Central memory CD8-positive, alpha-beta T cell (primary cell): ENCODE data around the gene ZNF346.

Experiments used
- ATAC-seq: fragments of 150-1000 bp; cut with Tn5 transposase; replicated peaks from 2 replicates; pipeline ENCODE4 v1.10.0; 2022; ENCODE audit warnings: mild to moderate bottlenecking, moderate FRiP score, moderate number of reproducible peaks; ENCODE audit not compliant: poor library complexity, severe bottlenecking; ENCODE audit errors: extremely low read depth
- DNase-seq, 2 donors: peaks; one replicate each; pipeline ENCODE4 v3.0.0; 2021; ENCODE audit warnings: low spot score in 2 of 2
- H3K27ac Mint-ChIP-seq: one replicate; pipeline ENCODE4 v1.8.0; 2022; ENCODE audit warnings: low read depth, mild to moderate bottlenecking, moderate library complexity, mixed read lengths
- H3K27me3 Mint-ChIP-seq: one replicate; pipeline ENCODE4 v1.8.0; 2022; ENCODE audit warnings: mixed read lengths
- H3K36me3 Mint-ChIP-seq: one replicate; pipeline ENCODE4 v1.8.0; 2022; ENCODE audit warnings: mild to moderate bottlenecking, moderate library complexity, mixed read lengths; ENCODE audit not compliant: insufficient read depth
- H3K4me1 Mint-ChIP-seq: one replicate; pipeline ENCODE4 v1.8.0; 2022; ENCODE audit warnings: mixed read lengths
- H3K4me3 Mint-ChIP-seq: one replicate; pipeline ENCODE4 v1.8.0; 2022; ENCODE audit warnings: mild to moderate bottlenecking, moderate library complexity, mixed read lengths
- H3K9me3 Mint-ChIP-seq: one replicate; pipeline ENCODE4 v1.8.0; 2022; ENCODE audit warnings: mixed read lengths

The ZNF346 gene

DNA sequence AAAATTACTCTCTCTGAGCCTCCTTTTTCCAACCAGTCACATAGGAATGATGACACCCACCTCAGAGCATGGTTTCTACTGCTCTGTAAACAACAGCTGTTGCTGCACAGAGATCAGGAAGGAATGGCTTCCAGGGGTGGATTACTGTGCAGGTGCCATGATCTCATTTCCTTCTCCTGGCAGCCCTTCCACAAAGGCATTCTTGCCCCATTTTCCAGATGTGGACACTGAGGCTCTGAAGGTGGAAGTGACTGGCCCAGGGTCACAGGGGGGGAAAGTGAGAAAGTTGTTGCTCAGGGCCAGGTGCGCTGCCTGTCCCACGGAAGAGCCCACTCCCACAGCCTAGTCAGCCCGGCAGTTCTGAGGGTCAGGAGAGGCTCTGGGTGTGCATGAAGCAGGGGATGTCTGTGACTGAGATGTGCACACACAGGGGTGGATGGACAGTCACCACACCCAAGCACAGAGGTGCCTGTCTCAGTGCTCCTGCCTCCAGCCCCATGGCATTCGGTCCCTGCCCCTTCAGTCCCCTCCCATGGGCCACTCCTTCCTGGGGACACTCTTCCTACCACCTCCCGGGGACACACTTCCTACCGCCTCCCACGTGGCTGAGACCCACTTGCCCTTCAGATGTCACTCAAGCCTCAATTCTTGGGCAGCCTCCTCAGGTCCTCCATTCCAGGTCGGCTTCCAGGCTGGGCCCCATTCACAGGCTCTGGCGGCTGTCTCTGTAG is 81.2 kb downstream of the ZNF346 start:
- no peak overlapping the region for H3K27ac Mint-ChIP-seq
- no peaks in the 10 kb centered on the region for H3K36me3 Mint-ChIP-seq
- H3K4me3 Mint-ChIP-seq: no peak overlapping the region
- H3K9me3 Mint-ChIP-seq: no peaks in the 10 kb centered on the region
- no peaks in the 10 kb centered on the region for H3K4me1 Mint-ChIP-seq
- H3K27me3 Mint-ChIP-seq: peaks cover 31% of the 10 kb centered on the region
- ATAC-seq: no peak
- DNase-seq: no peak

DNA sequence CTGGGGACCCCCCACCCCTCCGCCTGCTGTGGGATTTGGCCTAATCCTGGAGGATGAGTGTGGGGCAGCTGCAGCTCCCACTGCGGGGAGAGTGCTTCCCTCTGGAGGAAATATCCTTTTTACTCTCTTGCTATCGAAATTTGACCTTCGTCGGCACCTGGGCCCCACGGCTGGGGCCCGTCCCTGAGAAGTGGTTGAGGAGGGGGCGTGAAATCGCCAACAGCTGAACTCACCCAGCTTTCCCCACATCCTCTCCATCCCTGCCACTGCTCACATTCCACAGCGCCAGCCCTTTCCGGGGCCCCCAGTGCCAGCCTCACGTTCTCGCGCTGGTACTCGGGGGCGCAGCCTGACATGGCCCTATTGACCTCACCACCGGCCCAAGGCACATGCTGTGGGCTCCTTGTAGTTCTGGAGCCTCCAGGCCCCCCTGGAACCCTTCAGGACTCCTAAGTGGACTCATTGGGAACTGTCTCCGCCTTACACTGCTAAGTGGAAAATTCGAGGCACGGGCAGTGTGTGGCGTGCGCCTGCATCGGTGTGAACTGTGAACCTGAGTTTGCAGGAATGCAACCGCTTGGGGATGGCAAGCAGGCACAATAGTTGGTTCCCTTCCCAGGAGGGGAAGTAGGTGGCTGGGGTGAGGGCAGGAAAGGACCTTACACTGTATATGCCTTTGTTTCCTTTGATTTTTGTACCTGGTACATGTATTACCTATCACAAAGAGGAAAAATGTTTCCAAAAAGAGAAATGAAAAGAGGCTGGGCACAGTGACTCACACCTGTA is 83.4 kb downstream of the ZNF346 start:
- Mint-ChIP-seq H3K36me3 (no peaks in the 10 kb centered on the region), H3K4me1 (no peaks in the 10 kb centered on the region), H3K9me3 (no peaks in the 10 kb centered on the region), H3K4me3 (no peak overlapping the region), H3K27me3 (peaks cover 15% of the 10 kb centered on the region), H3K27ac (no peak overlapping the region)
- ATAC-seq (no peak), DNase-seq (no peak)

DNA sequence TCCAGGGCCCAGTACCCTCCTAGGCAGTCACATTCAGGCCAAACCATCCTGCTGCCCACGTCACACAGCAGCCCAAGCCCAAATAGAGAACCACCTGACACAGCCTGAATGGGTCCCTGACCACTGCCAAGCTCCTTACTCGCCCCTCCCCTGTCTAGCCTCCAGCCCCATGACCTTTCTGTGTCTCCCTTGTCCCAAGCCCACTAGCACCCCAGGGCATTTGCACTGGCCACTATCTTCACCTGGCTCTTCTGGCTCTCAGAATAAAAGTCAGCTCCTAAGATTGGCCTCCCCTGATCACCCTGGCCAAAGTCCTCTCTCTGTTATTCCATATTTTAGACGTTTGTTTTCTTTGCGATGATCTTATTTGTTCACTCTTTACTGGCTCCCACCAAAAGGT is 84.7 kb downstream of the ZNF346 start:
- DNase-seq (no peak), ATAC-seq (no peak)
- Mint-ChIP-seq H3K36me3 (peaks cover 3% of the 10 kb centered on the region), H3K27ac (peak overlapping the region; percentile 10), H3K27me3 (peaks cover 14% of the 10 kb centered on the region), H3K9me3 (no peaks in the 10 kb centered on the region), H3K4me3 (no peak overlapping the region), H3K4me1 (peaks cover 6% of the 10 kb centered on the region)

DNA sequence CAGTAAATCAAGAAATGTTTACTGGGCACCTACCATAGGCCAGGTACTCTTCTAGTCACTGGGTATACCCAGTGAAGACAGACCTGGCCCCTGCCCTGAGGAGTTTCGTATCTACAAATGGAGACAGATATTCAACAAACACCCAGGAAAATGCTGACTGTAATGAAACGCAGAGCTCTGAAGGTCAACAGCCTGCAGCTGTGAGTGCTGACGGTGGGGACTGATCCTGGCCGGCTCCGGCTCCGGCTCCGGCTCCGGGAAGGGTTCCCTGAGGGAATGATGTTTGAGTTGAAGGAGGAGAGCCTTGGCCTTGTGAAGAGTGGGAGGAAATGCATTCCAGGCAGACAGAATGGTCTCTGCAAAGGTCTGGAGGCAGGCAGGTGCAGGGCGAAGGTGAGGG is 87.3 kb downstream of the ZNF346 start:
- Mint-ChIP-seq H3K9me3 (no peaks in the 10 kb centered on the region), H3K36me3 (peaks cover 5% of the 10 kb centered on the region), H3K4me3 (no peak overlapping the region), H3K27me3 (no peaks in the 10 kb centered on the region), H3K27ac (no peak overlapping the region), H3K4me1 (peaks cover 17% of the 10 kb centered on the region)
- DNase-seq (no peak), ATAC-seq (no peak)

DNA sequence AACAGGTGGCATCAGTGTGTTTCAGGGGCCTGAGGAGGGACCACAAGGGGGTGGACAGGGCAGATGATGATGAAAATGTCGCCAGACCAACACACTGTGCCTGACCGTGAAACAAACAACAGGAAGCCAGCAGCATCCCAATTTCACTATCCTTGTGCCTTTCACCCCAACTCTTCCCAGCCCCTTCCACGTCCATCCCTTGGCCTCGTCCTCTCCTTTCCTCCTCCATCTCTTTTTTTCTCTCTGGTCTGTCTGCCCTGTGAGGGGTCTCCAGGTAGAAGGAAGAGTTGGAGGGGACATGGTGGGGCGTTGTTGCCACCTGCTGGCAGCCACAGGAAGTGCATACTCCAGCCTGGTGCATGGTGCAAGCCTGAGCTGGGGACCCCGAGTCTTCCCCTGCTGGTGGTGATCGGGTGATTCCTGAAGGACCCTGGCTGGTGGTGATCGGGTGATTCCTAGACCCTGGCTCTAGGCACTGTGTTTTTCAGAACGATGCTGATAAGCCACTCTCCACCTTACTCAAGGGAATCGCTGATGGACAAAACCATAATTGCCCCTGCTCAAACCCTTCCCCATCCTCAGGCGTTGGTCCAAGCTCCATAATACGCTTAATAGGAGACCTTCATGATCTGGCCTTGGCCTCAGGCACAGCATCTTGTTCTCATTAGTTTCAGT is 89.4 kb downstream of the ZNF346 start:
- Mint-ChIP-seq H3K4me3 (no peak overlapping the region), H3K4me1 (peaks cover 26% of the 10 kb centered on the region), H3K36me3 (peaks cover 5% of the 10 kb centered on the region), H3K9me3 (no peaks in the 10 kb centered on the region), H3K27ac (no peak overlapping the region), H3K27me3 (no peaks in the 10 kb centered on the region)
- peak; percentile 46 for ATAC-seq
- peak; percentile 32 to 50 for DNase-seq

DNA sequence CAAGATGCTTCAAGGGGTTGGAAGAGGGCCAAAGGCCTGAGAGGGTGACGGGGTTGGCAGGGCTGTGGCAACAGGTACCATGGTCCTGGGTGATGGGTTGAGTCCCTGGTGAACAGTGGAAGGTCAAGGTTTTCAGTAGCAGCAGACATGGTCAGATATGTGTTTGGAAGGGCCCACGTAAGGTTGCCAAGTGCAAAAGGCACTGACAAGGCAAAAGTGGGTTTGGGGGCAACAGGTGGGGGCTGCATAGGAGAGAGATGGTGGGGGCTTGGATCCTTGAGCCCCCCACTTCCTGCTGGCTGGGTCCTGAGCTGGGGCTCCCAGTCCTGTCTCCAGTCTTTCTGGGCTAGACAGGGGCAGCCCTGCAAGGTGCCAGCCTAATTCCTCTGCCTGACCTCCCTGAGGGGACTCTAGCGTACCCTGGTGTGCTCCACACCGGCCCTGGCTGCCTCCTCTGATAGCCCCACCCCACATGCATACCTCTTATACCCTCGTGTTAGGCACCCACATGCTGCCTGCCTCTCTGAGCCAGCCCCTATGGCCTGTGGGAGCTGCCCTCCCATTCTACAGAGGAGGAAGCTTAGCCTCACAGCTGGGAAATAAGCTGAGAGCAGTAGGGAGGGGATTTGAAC is 90.2 kb downstream of the ZNF346 start:
- H3K9me3 Mint-ChIP-seq: no peaks in the 10 kb centered on the region
- H3K4me3 Mint-ChIP-seq: no peak overlapping the region
- H3K4me1 Mint-ChIP-seq: peaks cover 26% of the 10 kb centered on the region
- peaks cover 5% of the 10 kb centered on the region for H3K36me3 Mint-ChIP-seq
- H3K27me3 Mint-ChIP-seq: no peaks in the 10 kb centered on the region
- DNase-seq: no peak
- ATAC-seq: no peak
- H3K27ac Mint-ChIP-seq: no peak overlapping the region

DNA sequence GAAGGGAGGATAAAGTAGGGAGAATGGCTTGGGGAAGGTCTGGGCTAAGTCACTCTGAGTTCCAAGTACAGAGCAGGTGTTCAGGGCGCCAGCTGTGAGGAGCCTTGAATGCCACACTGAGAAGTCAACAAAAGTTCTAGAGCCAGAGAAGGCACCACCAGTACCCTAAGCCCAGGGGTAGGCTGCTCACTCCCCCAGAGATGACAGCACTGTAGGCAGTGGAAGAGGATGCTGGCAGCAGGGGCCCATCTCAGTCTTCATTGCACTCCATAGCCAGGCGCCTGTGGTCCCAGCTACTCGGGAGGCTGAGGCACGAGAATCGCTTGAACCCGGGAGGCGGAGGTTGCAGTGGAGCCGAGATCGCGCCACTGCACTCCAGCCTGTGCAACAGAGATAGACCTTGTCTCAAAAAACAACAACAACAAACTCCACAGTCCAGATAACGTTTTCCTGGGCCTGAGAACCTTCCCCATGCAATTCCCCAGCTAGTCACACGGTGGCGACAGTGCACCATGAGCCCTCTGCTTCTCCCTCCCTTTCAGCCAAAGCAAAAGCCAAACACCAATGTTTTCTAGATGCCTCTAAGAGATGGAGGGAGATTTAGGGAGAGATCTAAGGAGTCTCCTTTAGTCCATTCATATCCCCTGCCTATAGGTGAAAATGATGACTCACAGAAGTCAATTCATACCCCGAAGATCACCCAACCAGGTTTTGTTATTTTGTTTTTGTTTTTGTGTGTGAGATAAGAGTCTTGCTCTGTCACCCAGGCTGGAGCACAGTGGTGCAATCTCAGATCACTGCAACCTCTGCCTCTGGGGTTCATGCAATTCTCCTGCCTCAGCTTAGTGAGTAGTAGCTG is 91.3 kb downstream of the ZNF346 start:
- H3K27ac Mint-ChIP-seq: no peak overlapping the region
- DNase-seq (peak; percentile 69 to 81), ATAC-seq (peak; percentile 47)
- peaks cover 26% of the 10 kb centered on the region for H3K4me1 Mint-ChIP-seq
- no peaks in the 10 kb centered on the region for H3K27me3 Mint-ChIP-seq
- H3K4me3 Mint-ChIP-seq: no peak overlapping the region
- H3K36me3 Mint-ChIP-seq: peaks cover 5% of the 10 kb centered on the region
- H3K9me3 Mint-ChIP-seq: no peaks in the 10 kb centered on the region

DNA sequence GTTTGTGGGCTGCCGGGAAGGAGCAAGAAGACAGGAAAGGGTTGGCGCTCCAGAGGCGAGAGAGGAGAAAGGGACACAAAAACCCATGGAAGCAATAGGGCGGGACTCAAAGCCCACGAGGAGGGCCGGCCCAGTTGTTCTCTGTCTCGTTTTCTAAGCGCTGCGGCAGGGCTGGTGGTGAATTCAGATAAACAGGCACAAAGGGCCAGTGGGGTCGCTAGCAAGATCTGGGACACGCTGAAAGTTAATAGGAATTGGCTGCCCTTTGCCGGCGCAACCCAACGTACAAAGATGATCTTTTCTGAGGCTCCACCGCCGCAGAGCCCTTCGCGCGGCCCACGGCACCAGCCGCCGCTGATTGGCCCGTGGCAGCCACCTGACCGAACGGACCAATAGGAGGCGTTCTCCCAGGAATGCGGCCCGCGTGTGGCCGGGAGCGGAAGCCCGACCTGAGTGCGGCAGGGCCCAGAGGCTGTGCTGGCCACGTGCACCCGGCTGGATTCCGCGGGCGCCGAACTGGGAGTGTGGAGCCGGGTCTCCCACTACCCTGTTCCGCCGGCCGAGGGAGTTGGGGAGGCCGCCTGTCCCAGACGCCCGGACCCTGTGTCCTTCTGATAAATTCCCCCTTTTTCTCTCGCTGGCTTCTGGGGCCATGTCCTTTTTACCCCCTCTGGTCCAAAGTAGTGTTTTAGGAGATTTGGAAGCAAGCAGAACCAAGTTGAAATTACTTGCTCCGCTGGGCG is 94.3 kb downstream of the ZNF346 start:
- peak; percentile 87 for ATAC-seq
- H3K4me1 Mint-ChIP-seq: peaks cover 22% of the 10 kb centered on the region
- peak overlapping the region; percentile 51 for H3K4me3 Mint-ChIP-seq
- peak; percentile 54 to 65 for DNase-seq
- H3K27ac Mint-ChIP-seq: no peak overlapping the region
- peaks cover 3% of the 10 kb centered on the region for H3K36me3 Mint-ChIP-seq
- no peaks in the 10 kb centered on the region for H3K9me3 Mint-ChIP-seq
- H3K27me3 Mint-ChIP-seq: no peaks in the 10 kb centered on the region

DNA sequence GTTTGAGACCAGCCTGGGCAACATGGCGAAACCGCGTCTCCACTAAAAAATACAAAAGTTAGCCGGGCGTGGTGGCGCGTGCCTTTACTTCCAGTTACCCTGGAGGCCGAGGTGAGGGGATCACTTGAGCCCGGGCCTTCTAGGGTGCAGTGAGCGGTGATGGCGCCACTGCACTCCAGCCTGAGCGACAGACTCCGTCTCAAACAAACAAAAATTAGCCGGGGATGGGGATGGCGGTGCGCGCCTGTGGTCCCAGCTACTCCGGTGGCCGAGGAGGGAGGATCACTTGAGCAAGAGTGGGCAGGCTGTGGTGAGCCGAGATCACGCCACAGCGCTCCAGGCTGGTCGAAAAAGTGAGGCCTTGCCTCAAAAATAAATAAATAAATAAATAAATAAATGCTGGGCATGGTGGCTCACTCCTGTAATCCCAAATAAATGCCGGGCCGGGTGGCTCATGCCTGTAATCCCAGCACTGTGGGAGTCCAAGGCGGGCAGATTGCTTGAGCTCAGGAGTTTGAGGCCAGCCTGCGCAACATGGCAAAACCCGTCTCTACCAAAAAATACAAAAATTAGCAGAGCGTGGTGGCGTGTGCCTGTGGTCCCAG is 95.0 kb downstream of the ZNF346 start:
- Mint-ChIP-seq H3K36me3 (peaks cover 2% of the 10 kb centered on the region), H3K27ac (no peak overlapping the region), H3K4me1 (peaks cover 20% of the 10 kb centered on the region), H3K9me3 (no peaks in the 10 kb centered on the region), H3K4me3 (peak overlapping the region; percentile 51), H3K27me3 (no peaks in the 10 kb centered on the region)
- ATAC-seq: no peak
- DNase-seq: no peak

DNA sequence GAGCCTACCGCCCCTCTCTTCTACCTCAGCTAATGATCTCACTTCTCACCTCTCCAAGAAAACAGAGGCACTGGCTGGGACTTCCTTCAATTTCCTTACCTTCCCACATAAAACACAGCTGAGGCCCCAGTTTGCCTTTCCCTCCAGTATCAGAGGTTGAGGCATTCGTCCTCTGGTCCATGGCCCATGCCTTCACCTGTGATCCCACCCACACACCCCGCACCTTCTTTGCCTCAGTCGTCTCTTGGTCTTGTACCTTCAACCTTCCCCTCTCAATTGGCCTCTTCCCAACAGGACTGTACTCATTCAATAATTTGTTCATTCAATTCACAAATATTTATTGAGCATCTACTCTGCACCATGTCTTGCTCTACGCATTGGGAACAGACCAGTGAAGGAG is 100.1 kb downstream of the ZNF346 start:
- Mint-ChIP-seq H3K4me1 (no peaks in the 10 kb centered on the region), H3K4me3 (no peak overlapping the region), H3K36me3 (no peaks in the 10 kb centered on the region), H3K9me3 (no peaks in the 10 kb centered on the region), H3K27me3 (no peaks in the 10 kb centered on the region), H3K27ac (no peak overlapping the region)
- DNase-seq (no peak), ATAC-seq (no peak)

DNA sequence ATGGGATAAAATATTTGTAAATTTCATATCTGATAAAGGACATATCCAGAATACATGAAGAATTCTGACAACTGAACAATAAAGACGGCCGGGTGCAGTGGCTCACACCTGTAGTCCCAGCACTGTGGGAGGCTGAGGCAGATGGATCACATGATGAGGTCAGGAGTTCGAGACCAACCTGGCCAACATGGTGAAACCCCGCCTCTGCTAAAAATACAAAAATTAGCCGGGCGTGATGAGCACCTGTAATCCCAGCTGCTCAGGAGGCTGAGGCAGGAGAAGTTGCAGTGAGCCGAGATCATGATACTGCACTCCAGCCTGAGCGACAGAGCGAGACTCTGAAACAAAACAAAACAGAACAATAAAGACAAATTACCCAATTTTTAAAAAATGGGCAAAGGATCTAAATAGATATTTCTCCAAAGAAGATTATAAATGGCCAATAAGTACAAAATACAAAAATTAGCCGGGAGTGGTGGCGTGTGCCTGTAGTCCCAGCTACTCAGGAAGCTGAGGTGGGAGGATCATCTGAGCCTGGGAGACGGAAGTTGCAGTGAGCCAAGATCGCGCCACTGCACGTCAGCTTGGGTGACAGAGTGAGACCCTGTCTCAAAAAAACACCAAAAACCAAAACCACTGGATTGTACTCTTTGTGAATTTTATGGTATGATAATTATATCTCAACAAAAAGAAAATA is 101.4 kb downstream of the ZNF346 start:
- no peak for DNase-seq
- Mint-ChIP-seq H3K9me3 (no peaks in the 10 kb centered on the region), H3K36me3 (no peaks in the 10 kb centered on the region), H3K27me3 (no peaks in the 10 kb centered on the region), H3K27ac (no peak overlapping the region), H3K4me1 (peaks cover 9% of the 10 kb centered on the region), H3K4me3 (no peak overlapping the region)
- no peak for ATAC-seq
